Measurements from ENCODE around the gene WFDC10B.
"Not testable (repeated sequence)": the region's sequence is repeated elsewhere in the genome, so short reads cannot be mapped to it uniquely, and the experiment has no call there.

WFDC10B gene

GRCh38 chr20:45646875-45647274, 57.9 kb downstream of the WFDC10B start:
- FAIRE-seq, result no peak

- FAIRE-seq, result not testable (repeated sequence)
These were observed 59.0 kb downstream of the WFDC10B start for GRCh38 chr20:45645869-45646268.

- not testable (repeated sequence) for FAIRE-seq
These were observed 63.7 kb downstream of the WFDC10B start for GRCh38 chr20:45641076-45641475.

- no peak for FAIRE-seq
These were observed 65.1 kb downstream of the WFDC10B start for GRCh38 chr20:45639687-45640086.

- no peak for FAIRE-seq
These were observed 68.3 kb downstream of the WFDC10B start for GRCh38 chr20:45636513-45636912.

Measured in G401.6 (cell line).